Measurements from ENCODE around the gene XIAP.
"Not testable (repeated sequence)": the region's sequence is repeated elsewhere in the genome, so short reads cannot be mapped to it uniquely, and the experiment has no call there.

The XIAP gene

GRCh38 chrX:123876177-123876576 is 16.3 kb downstream of the XIAP start:
- DNase-seq (ENCODE audit: low spot score): no peak

GRCh38 chrX:123876844-123877243 is 17.0 kb downstream of the XIAP start:
- no peak for DNase-seq (ENCODE audit: low spot score)

- DNase-seq (ENCODE audit: low spot score): no peak
These were observed 18.4 kb downstream of the XIAP start for GRCh38 chrX:123878252-123878721.

GRCh38 chrX:123881330-123881729 is 21.5 kb downstream of the XIAP start:
- DNase-seq (ENCODE audit: low spot score): no peak

GRCh38 chrX:123882391-123882790 is 22.5 kb downstream of the XIAP start:
- no peak for DNase-seq (ENCODE audit: low spot score)

- peak; percentile 53 for DNase-seq (ENCODE audit: low spot score)
These were observed 25.1 kb downstream of the XIAP start for GRCh38 chrX:123884809-123885408.

GRCh38 chrX:123899701-123900100 is 39.8 kb downstream of the XIAP start:
- DNase-seq (ENCODE audit: low spot score): no peak

- DNase-seq (ENCODE audit: low spot score): not testable (repeated sequence)
These were observed 43.4 kb downstream of the XIAP start for GRCh38 chrX:123903261-123903660.

GRCh38 chrX:123905332-123905731 is 45.5 kb downstream of the XIAP start:
- no peak for DNase-seq (ENCODE audit: low spot score)

GRCh38 chrX:123906557-123907316 is 46.9 kb downstream of the XIAP start:
- no peak for DNase-seq (ENCODE audit: low spot score)

- no peak for DNase-seq (ENCODE audit: low spot score)
These were observed 49.7 kb downstream of the XIAP start for GRCh38 chrX:123909523-123909922.

GRCh38 chrX:123917069-123917468 is 57.2 kb downstream of the XIAP start:
- no peak for DNase-seq (ENCODE audit: low spot score)

GRCh38 chrX:123918106-123918721 is 58.4 kb downstream of the XIAP start:
- DNase-seq (ENCODE audit: low spot score): no peak

GRCh38 chrX:123920105-123920785 is 60.4 kb downstream of the XIAP start:
- DNase-seq (ENCODE audit: low spot score): peak; percentile 55

GRCh38 chrX:123923211-123923610 is 63.4 kb downstream of the XIAP start:
- no peak for DNase-seq (ENCODE audit: low spot score)

- no peak for DNase-seq (ENCODE audit: low spot score)
These were observed 64.3 kb downstream of the XIAP start for GRCh38 chrX:123924186-123924585.

GRCh38 chrX:123927845-123928244 is 68.0 kb downstream of the XIAP start:
- no peak for DNase-seq (ENCODE audit: low spot score)

GRCh38 chrX:123932055-123932454 is 72.2 kb downstream of the XIAP start:
- DNase-seq (ENCODE audit: low spot score): not testable (repeated sequence)

GRCh38 chrX:123943074-123943473 is 83.2 kb downstream of the XIAP start:
- no peak for DNase-seq (ENCODE audit: low spot score)

GRCh38 chrX:123943488-123943887 is 83.6 kb downstream of the XIAP start:
- DNase-seq (ENCODE audit: low spot score): no peak

GRCh38 chrX:123949846-123950245 is 90.0 kb downstream of the XIAP start:
- DNase-seq (ENCODE audit: low spot score): no peak

GRCh38 chrX:123959281-123960063 is 99.6 kb downstream of the XIAP start:
- DNase-seq (ENCODE audit: low spot score): no peak

Measured in AG08395 (cell line).